Neuronal stem cell (in vitro differentiated cells): ENCODE measurements around the gene PAEP.

Source experiments
- DNase-seq: peaks from one replicate; pipeline ENCODE4 v3.0.0-alpha.2; 2013; ENCODE audit warnings: low spot score
- H2AFZ ChIP-seq: one replicate; pipeline ENCODE4 v1.6.1; 2013; ENCODE audit warnings: mild to moderate bottlenecking, low read length, inconsistent platforms
- H2AK5ac ChIP-seq: 2 replicates; pipeline ENCODE4 v1.6.1; 2013; ENCODE audit warnings: low read depth, mild to moderate bottlenecking, inconsistent platforms, low read length, moderate library complexity, mixed read lengths
- H2BK120ac ChIP-seq: 2 replicates; pipeline ENCODE4 v1.6.1; 2013; ENCODE audit warnings: low read depth, mild to moderate bottlenecking, inconsistent platforms, low read length, moderate library complexity, mixed read lengths
- H2BK12ac ChIP-seq: one replicate; pipeline ENCODE4 v1.6.1; 2013; ENCODE audit warnings: low read length, inconsistent platforms
- H2BK15ac ChIP-seq: 2 replicates; pipeline ENCODE4 v1.6.1; 2013; ENCODE audit warnings: mild to moderate bottlenecking, low read length, inconsistent platforms, mixed read lengths
- H2BK5ac ChIP-seq: one replicate; pipeline ENCODE4 v1.6.1; 2013; ENCODE audit warnings: inconsistent platforms, mild to moderate bottlenecking, low read length, moderate library complexity
- H3K14ac ChIP-seq: one replicate; pipeline ENCODE4 v1.6.1; 2013; ENCODE audit warnings: low read length, inconsistent platforms
- H3K18ac ChIP-seq: 2 replicates; pipeline ENCODE4 v1.6.1; 2013; ENCODE audit warnings: low read length, inconsistent platforms
- H3K23ac ChIP-seq: 2 replicates; pipeline ENCODE4 v1.6.1; 2013; ENCODE audit warnings: low read depth, mild to moderate bottlenecking, mixed read lengths, low read length, inconsistent platforms; ENCODE audit not compliant: poor library complexity
- H3K27ac ChIP-seq: replicated peaks from 3 replicates; pipeline ENCODE4 v1.5.1; 2013; ENCODE audit warnings: low read length, inconsistent platforms
- H3K27me3 ChIP-seq, 3 experiments: 2 replicates each; pipeline ENCODE4 v1.6.1; 2013; ENCODE audit warnings: low read length in 3 of 3, mild to moderate bottlenecking in 2 of 3, inconsistent platforms in 1 of 3, low read depth in 1 of 3, mixed read lengths in 1 of 3, moderate library complexity in 1 of 3; ENCODE audit not compliant: control insufficient read depth in 3 of 3, insufficient read depth in 3 of 3
- H3K36me3 ChIP-seq, 2 donors: replicated peaks in 1 of 2; 2 replicates each; pipeline ENCODE4 v1.6.1; 2013; ENCODE audit warnings: low read length in 2 of 2; ENCODE audit not compliant: control insufficient read depth in 2 of 2, insufficient read depth in 2 of 2
- H3K4ac ChIP-seq: 2 replicates; pipeline ENCODE4 v1.6.1; 2013; ENCODE audit warnings: inconsistent platforms, mild to moderate bottlenecking, low read length, moderate library complexity
- H3K4me1 ChIP-seq, 2 donors: 1 replicate in 1 of 2; 2 replicates in 1 of 2; pipeline ENCODE4 v1.6.1; 2013; ENCODE audit warnings: low read length in 2 of 2, low read depth in 1 of 2; ENCODE audit not compliant: control insufficient read depth in 2 of 2, insufficient read depth in 1 of 2
- H3K4me2 ChIP-seq: one replicate; pipeline ENCODE4 v1.6.1; 2013; ENCODE audit warnings: mild to moderate bottlenecking, low read length, inconsistent platforms; ENCODE audit not compliant: insufficient read depth, poor library complexity, severe bottlenecking
- H3K4me3 ChIP-seq, 2 donors: 2 replicates each; pipeline ENCODE4 v1.5.1; 2013; ENCODE audit warnings: low read length in 2 of 2, mild to moderate bottlenecking in 2 of 2, inconsistent platforms in 1 of 2, moderate library complexity in 1 of 2
- H3K79me1 ChIP-seq: one replicate; pipeline ENCODE4 v1.6.1; 2013; ENCODE audit warnings: low read depth, mild to moderate bottlenecking, inconsistent platforms, low read length, moderate library complexity
- H3K9ac ChIP-seq: one replicate; pipeline ENCODE4 v1.6.1; 2013; ENCODE audit warnings: mild to moderate bottlenecking, low read depth, low read length, inconsistent platforms; ENCODE audit not compliant: poor library complexity
- H3K9me3 ChIP-seq, 2 donors: replicated peaks in 1 of 2; 2 replicates each; pipeline versions ENCODE3 to v1.6.1; 2013; ENCODE audit warnings: low read length in 2 of 2, mild to moderate bottlenecking in 2 of 2, inconsistent platforms in 1 of 2, low read depth in 1 of 2, mixed read lengths in 1 of 2, moderate library complexity in 1 of 2; ENCODE audit not compliant: control insufficient read depth in 2 of 2, insufficient read depth in 1 of 2
- H4K8ac ChIP-seq: one replicate; pipeline ENCODE4 v1.6.1; 2013; ENCODE audit warnings: low read depth, mild to moderate bottlenecking, inconsistent platforms, low read length, moderate library complexity
- H4K91ac ChIP-seq: one replicate; pipeline ENCODE4 v1.6.1; 2013; ENCODE audit warnings: low read length, low read depth, mild to moderate bottlenecking, inconsistent platforms; ENCODE audit not compliant: poor library complexity
- WGBS, 2 donors: extraction: QIAGEN DNeasy Blood & Tissue Kit; methylation state at CpG; one replicate each; pipeline ENCODE4 v1.1.7; 2013; ENCODE audit warnings: missing lambda C conversion rate in 2 of 2, mixed read lengths in 1 of 2; ENCODE audit not compliant: insufficient read length in 2 of 2, insufficient replicate concordance in 1 of 2; ENCODE audit errors: extremely low coverage in 2 of 2; 5-methylcytosine and 5-hydroxymethylcytosine counted together

The PAEP gene

DNA sequence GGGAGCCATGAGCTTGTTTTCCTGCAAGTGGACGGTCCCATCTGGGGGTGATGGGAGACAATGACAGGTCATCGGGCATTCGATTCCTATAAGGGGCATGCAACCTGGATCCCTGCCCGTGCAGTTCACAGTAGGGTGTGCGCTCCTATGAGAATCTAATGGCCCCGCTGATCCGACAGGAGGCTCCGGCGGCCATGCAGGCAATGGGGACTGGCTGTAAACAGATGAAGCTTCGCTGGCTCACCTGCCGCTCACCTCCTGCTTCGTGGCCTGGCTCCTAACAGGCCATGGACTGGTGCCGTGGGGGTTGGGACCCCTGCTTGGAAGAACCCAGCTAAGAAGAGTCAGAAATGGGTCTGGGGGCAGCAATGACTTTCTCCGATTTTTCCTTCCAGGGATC, 21.0 kb downstream of the PAEP start:
- Histone ChIP-seq H3K4me1 (peaks cover 0 to 4% of the 10 kb centered on the region in 2 donors), H2BK5ac (no peak overlapping the region), H3K36me3 (no peaks in the 10 kb centered on the region), H2AFZ (no peak overlapping the region), H3K4me2 (no peak overlapping the region), H3K4me3 (no peak overlapping the region), H3K27ac (no peak overlapping the region), H3K4ac (no peak overlapping the region), H4K91ac (no peak overlapping the region), H4K8ac (no peak overlapping the region), H3K27me3 (peaks cover 0 to 8% (median 0%) of the 10 kb centered on the region in 3 experiments), H2AK5ac (peak overlapping the region; percentile 34), H3K23ac (no peak overlapping the region), H2BK15ac (no peak overlapping the region), H2BK120ac (no peak overlapping the region), H2BK12ac (no peak overlapping the region), H3K9ac (no peak overlapping the region), H3K14ac (no peak overlapping the region), H3K18ac (no peak overlapping the region), H3K79me1 (peaks cover 1% of the 10 kb centered on the region), H3K9me3 (peaks cover 0 to 1% of the 10 kb centered on the region in 2 donors)
- no CpG with 5 or more reads among the region's 14 CpGs for WGBS, 2 donors
- DNase-seq = no peak

DNA sequence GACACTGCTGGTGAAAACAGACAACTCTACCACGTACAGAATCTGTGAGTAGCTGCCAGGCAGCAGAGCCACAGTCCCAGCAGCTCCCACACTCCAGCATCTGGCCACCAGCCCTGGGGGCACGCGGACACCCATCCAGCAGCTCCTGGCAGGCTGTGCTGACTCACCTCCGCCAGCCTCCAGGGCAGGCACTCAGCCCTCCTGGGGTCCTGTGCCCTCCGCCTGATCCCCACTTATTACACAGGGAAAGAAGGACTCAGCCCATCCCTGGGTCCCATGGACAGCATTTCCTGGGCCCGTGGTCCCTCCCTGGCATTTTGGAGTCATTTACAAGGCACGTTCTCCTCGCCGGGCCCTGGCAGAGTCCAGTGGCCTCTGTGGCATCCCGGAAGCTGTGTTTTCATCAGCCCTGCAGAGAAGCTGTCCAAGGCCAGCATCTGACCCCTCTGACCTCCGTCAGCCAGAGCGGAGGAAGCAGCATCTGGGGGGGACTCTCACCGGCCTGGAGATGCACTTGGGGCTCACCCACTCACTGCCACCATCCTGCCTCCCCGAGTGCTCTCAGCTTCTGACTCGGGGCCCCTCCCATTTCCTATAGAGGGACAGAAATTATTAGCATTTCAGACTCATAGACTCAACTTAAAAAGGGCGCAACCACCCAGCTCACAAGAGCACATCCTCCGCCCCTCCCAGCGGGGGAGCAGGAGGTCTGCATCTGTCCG, 21.6 kb downstream of the PAEP start:
- Histone ChIP-seq H3K27me3 (peaks cover 0 to 8% (median 0%) of the 10 kb centered on the region in 3 experiments), H3K9ac (no peak overlapping the region), H3K9me3 (peaks cover 0 to 1% of the 10 kb centered on the region in 2 donors), H4K8ac (no peak overlapping the region), H3K27ac (no peak overlapping the region), H3K23ac (no peak overlapping the region), H3K14ac (no peak overlapping the region), H2BK120ac (no peak overlapping the region), H2AK5ac (peak overlapping the region; percentile 83), H3K79me1 (peaks cover 1% of the 10 kb centered on the region), H3K4me2 (no peak overlapping the region), H3K36me3 (no peaks in the 10 kb centered on the region), H4K91ac (peak overlapping the region; percentile 68), H3K18ac (peak overlapping the region; percentile 54), H2BK15ac (no peak overlapping the region), H2BK5ac (no peak overlapping the region), H3K4me1 (peaks cover 0 to 6% of the 10 kb centered on the region in 2 donors), H2AFZ (no peak overlapping the region), H2BK12ac (no peak overlapping the region), H3K4me3 (no peak overlapping the region), H3K4ac (no peak overlapping the region)
- DNase-seq = no peak
- WGBS, 2 donors = no CpG with 5 or more reads among the region's 19 CpGs

DNA sequence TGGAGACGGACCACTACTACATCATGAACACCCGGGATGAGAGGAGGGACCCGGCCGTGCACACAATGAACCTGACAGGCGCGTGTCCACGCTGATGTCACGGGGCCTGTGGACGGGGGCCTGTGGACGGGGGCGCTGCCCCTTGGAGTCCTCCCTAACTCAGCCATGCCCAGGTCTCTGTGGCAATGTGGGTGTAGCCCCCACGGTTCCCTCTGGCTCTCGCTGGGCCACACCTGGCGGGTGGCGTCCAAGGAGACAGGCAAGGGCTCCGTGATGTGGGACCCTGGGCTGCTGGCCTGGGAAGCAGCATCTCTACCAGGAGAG, 22.1 kb downstream of the PAEP start:
- Histone ChIP-seq H2AK5ac (peak overlapping the region; percentile 83), H2AFZ (no peak overlapping the region), H3K4me3 (no peak overlapping the region), H3K4me1 (peaks cover 0 to 6% of the 10 kb centered on the region in 2 donors), H3K36me3 (no peaks in the 10 kb centered on the region), H2BK5ac (no peak overlapping the region), H3K79me1 (peaks cover 1% of the 10 kb centered on the region), H3K14ac (no peak overlapping the region), H3K23ac (peak overlapping the region; percentile 62), H2BK15ac (no peak overlapping the region), H3K27ac (no peak overlapping the region), H3K4me2 (no peak overlapping the region), H4K91ac (peak overlapping the region; percentile 68), H3K18ac (peak overlapping the region; percentile 54), H2BK120ac (no peak overlapping the region), H2BK12ac (no peak overlapping the region), H3K27me3 (peaks cover 0 to 8% (median 0%) of the 10 kb centered on the region in 3 experiments), H4K8ac (no peak overlapping the region), H3K9ac (no peak overlapping the region), H3K4ac (no peak overlapping the region), H3K9me3 (peaks cover 0 to 1% of the 10 kb centered on the region in 2 donors)
- DNase-seq = no peak
- no CpG with 5 or more reads among the region's 16 CpGs for WGBS, 2 donors

DNA sequence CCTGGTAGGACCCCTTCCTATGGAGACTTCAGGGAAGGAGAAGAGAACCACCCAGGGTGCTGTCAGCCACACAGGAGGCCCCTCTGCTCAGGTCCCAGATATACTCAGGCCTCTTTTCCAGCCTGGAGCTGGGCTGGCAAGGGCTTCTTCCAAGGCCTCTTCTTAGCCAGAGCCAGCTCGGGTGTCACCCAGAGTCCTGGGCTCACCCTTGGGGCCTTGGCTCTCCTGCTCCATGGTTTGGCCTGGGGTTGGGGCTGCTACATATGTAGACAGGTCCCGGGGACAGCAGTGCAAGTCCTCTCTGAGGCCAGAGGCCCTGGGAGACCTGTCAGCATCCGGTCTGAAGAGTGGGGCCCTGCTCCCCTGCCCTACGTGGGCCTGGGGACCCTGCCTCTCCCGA, 22.8 kb downstream of the PAEP start:
- Histone ChIP-seq H3K4ac (no peak overlapping the region), H3K18ac (peak overlapping the region; percentile 55), H3K27me3 (peaks cover 0 to 8% (median 0%) of the 10 kb centered on the region in 3 experiments), H4K91ac (no peak overlapping the region), H2AFZ (no peak overlapping the region), H3K23ac (no peak overlapping the region), H3K4me3 (no peak overlapping the region), H2BK12ac (no peak overlapping the region), H3K79me1 (peaks cover 1% of the 10 kb centered on the region), H3K4me1 (peaks cover 0 to 6% of the 10 kb centered on the region in 2 donors), H4K8ac (no peak overlapping the region), H2BK15ac (no peak overlapping the region), H3K9ac (no peak overlapping the region), H2AK5ac (peak overlapping the region; percentile 68), H3K36me3 (no peaks in the 10 kb centered on the region), H3K14ac (no peak overlapping the region), H3K9me3 (peaks cover 0 to 1% of the 10 kb centered on the region in 2 donors), H2BK5ac (no peak overlapping the region), H3K4me2 (no peak overlapping the region), H3K27ac (no peak overlapping the region), H2BK120ac (no peak overlapping the region)
- no peak for DNase-seq
- WGBS, 2 donors = no CpG with 5 or more reads among the region's 5 CpGs
